CD14-positive monocyte (primary cell): Measurements from ENCODE around the gene DDI2. TPM values are rescaled to one million over a fixed set of nuclear protein-coding genes. Genes with fewer than 3 reads are reported as not detected.
A peak's percentile ranks its signal among the peaks of the same experiment; 100 is the strongest.
"Not testable (repeated sequence)": the region's sequence is repeated elsewhere in the genome, so short reads cannot be mapped to it uniquely, and the experiment has no call there.

ENCODE experiments used
- DNase-seq, 3 donors: peaks; one replicate each; pipeline ENCODE4 v3.0.0-alpha.2; 2011 to 2022
- H2AFZ ChIP-seq: 2 replicates; pipeline ENCODE4 v1.6.0; 2012; ENCODE audit warnings: mild to moderate bottlenecking, low read depth, low read length, inconsistent platforms; ENCODE audit not compliant: insufficient read depth, poor library complexity, severe bottlenecking
- H3K27ac ChIP-seq, 2 donors: 1 replicate in 1 of 2; 2 replicates in 1 of 2; pipeline ENCODE4 v1.5.1; 2012 to 2013; ENCODE audit warnings: low read length in 2 of 2, control low read depth in 1 of 2, inconsistent platforms in 1 of 2, low read depth in 1 of 2, mild to moderate bottlenecking in 1 of 2
- H3K27me3 ChIP-seq, 2 donors: one replicate each; pipeline versions ENCODE4 v1.6.0 to v1.6.1; 2011 to 2013; ENCODE audit warnings: low read length in 2 of 2; ENCODE audit not compliant: control insufficient read depth in 2 of 2, insufficient read depth in 2 of 2
- H3K36me3 ChIP-seq, 2 donors: replicated peaks in 1 of 2; 1 replicate in 1 of 2; 2 replicates in 1 of 2; pipeline versions ENCODE4 v1.5.1 to v1.6.1; 2012 to 2013; ENCODE audit warnings: low read length in 2 of 2, control low read depth in 1 of 2, inconsistent platforms in 1 of 2, mild to moderate bottlenecking in 1 of 2; ENCODE audit not compliant: insufficient read depth in 2 of 2, control insufficient read depth in 1 of 2
- H3K4me1 ChIP-seq, 2 donors: 1 replicate in 1 of 2; 2 replicates in 1 of 2; pipeline versions ENCODE4 v1.5.1 to v1.6.1; 2012 to 2013; ENCODE audit warnings: low read length in 2 of 2, control low read depth in 1 of 2, inconsistent platforms in 1 of 2, mild to moderate bottlenecking in 1 of 2, moderate library complexity in 1 of 2; ENCODE audit not compliant: insufficient read depth in 2 of 2, control insufficient read depth in 1 of 2
- H3K4me2 ChIP-seq: replicated peaks from 2 replicates; pipeline ENCODE3; 2012; ENCODE audit warnings: low read length, moderate library complexity, mild to moderate bottlenecking; ENCODE audit not compliant: poor library complexity, severe bottlenecking; ENCODE audit errors: extremely low read depth
- H3K4me3 ChIP-seq, 3 experiments: fragments of 200-600 bp in 1 of 3; sonication (generic) in 1 of 3; replicated peaks in 1 of 3; 1 replicate in 2 of 3; 2 replicates in 1 of 3; pipeline ENCODE4 v1.5.1; 2011 to 2013; ENCODE audit warnings: low read length in 3 of 3, mild to moderate bottlenecking in 3 of 3, control low read depth in 2 of 3, low read depth in 2 of 3, inconsistent platforms in 1 of 3, moderate library complexity in 1 of 3
- H3K79me2 ChIP-seq: 2 replicates; pipeline ENCODE4 v1.6.0; 2012; ENCODE audit warnings: mild to moderate bottlenecking, control low read depth, inconsistent platforms, low read length, moderate library complexity; ENCODE audit not compliant: insufficient read depth
- H3K9ac ChIP-seq: 2 replicates; pipeline ENCODE4 v1.6.0; 2017; ENCODE audit warnings: low read length, mild to moderate bottlenecking; ENCODE audit not compliant: insufficient read depth, poor library complexity, severe bottlenecking
- H3K9me3 ChIP-seq, 2 donors: replicated peaks in 1 of 2; 1 replicate in 1 of 2; 2 replicates in 1 of 2; pipeline versions ENCODE4 v1.5.1 to v1.6.1; 2012 to 2013; ENCODE audit warnings: low read length in 2 of 2, control low read depth in 1 of 2; ENCODE audit not compliant: control insufficient read depth in 1 of 2, insufficient read depth in 1 of 2
- H4K20me1 ChIP-seq: 2 replicates; pipeline ENCODE4 v1.6.0; 2012; ENCODE audit warnings: mild to moderate bottlenecking, low read length, control low read depth, moderate library complexity; ENCODE audit not compliant: insufficient read depth
- H3K27ac Mint-ChIP-seq, 7 donors: one replicate each; pipeline ENCODE4 v1.8.0; 2020; ENCODE audit warnings: mild to moderate bottlenecking in 7 of 7, mixed read lengths in 7 of 7, moderate library complexity in 6 of 7, inconsistent platforms in 2 of 7
- H3K27me3 Mint-ChIP-seq, 3 donors: one replicate each; pipeline ENCODE4 v1.8.0; 2021 to 2022; ENCODE audit warnings: low read depth in 3 of 3, mild to moderate bottlenecking in 3 of 3, mixed read lengths in 3 of 3, moderate library complexity in 3 of 3, inconsistent platforms in 1 of 3
- H3K36me3 Mint-ChIP-seq, 2 donors: one replicate each; pipeline ENCODE4 v1.8.0; 2020; ENCODE audit warnings: mixed read lengths in 2 of 2, inconsistent platforms in 1 of 2, mild to moderate bottlenecking in 1 of 2
- H3K4me1 Mint-ChIP-seq: one replicate; pipeline ENCODE4 v1.8.0; 2020; ENCODE audit warnings: mild to moderate bottlenecking, mixed read lengths
- H3K4me3 Mint-ChIP-seq, 2 donors: one replicate each; pipeline ENCODE4 v1.8.0; 2020; ENCODE audit warnings: mild to moderate bottlenecking in 2 of 2, mixed read lengths in 2 of 2, moderate library complexity in 1 of 2
- H3K9me3 Mint-ChIP-seq, 7 donors: one replicate each; pipeline ENCODE4 v1.8.0; 2020 to 2022; ENCODE audit warnings: mixed read lengths in 7 of 7, mild to moderate bottlenecking in 6 of 7, moderate library complexity in 6 of 7, inconsistent platforms in 2 of 7
- WGBS: methylation state at CpG from one replicate; pipeline ENCODE4 v1.1.5; 2013; ENCODE audit warnings: missing lambda C conversion rate; ENCODE audit not compliant: insufficient coverage; 5-methylcytosine and 5-hydroxymethylcytosine counted together
- intact Hi-C, 2 donors: fragments of 100-400 bp; cut with micrococcal nuclease; formaldehyde crosslinking; loops; one replicate each; pipeline versions ENCODE4 v1.15.0 to v1.15.1; 2023
- polyA plus RNA-seq, 3 donors: library from polyadenylated mRNA; depleted of rRNA in 1 of 3; unstranded in 2 of 3; stranded (reverse) in 1 of 3; fragments of 300-500 nt in 2 of 3; fragments of >200 nt in 1 of 3; fragmentation: Illumina TruSeq in 2 of 3; gene quantifications; 1 replicate in 2 of 3; 2 replicates in 1 of 3; pipeline ENCODE4 v1.2.3, GENCODE V29; 2012 to 2021
- TF ChIP-seq, protein P1 (sequence below): fragments of 200-600 bp; IDR thresholded peaks from one replicate; pipeline ENCODE4 v1.8.0; 2022; ENCODE audit warnings: antibody characterized with exemption, mild to moderate bottlenecking

DDI2 gene
- polyA plus RNA-seq, 3 donors: 2.5 to 5.4 (median 3.2) TPM

DNA sequence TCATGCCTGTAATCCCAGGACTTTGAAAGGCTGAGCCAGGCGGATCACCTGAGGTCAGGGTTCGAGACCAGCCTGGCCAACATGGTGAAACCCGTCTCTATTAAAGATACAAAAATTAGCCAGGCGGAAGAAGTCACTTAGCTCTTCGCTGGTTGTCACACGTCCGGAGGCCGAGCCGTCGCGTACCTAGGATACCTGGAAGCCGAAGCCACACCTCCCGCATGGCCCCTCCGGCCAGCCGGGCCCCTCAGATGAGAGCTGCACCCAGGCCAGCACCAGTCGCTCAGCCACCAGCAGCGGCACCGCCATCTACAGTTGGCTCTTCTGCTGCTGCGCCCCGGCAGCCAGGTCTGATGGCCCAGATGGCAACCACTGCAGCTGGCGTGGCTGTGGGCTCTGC, 12.9 kb upstream of the DDI2 start:
- H3K27ac ChIP-seq: peak overlapping the region in 1 of 2 donors; percentile 77
- DNase-seq, intact Hi-C loops: not testable (repeated sequence)

DNA sequence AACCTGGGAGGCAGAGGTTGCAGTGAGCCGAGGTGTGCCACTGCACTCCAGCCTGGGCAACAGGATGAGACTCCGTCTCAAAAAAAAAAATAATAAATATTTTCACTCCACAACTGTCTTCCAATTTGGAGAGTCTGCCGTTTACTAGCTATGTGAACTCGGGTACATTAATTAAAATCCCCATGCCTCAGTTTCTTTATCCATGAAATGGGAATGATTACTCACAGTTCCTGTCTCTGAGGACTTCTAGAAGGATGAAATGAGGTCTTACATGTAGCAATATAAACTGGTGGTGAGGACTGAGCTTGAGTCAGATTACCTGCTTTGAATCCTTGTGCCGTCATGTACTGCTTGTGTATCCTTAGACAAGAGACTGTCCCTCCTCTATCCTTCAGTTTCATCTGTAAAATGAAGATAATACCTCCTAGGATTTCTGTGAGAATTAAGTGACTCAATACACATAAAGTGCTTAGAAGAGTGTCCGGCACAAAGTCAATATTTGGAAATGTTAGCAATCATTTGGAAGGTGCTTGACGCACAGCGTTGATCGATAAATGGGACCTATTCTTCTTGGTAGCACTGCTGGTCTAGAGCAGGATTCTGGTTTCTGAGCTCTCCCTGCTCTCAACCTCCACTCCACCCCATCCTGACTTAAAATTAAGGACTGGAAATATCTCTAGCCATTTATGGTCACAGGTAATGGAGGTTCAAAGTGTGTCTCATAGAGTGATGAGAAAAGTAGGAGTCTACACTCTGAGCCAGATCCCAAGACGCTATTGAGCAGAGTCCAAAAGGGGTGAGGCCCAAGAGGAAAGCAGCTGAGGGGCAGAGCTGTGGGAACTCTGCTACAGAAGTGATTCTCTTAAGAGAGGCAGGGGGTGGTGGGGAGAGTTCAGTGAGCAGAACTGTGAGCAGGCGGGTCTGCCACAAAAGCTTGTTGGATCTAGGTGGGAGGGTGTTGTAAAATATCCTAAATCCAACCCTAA, 11.6 kb upstream of the DDI2 start:
- intact Hi-C loops: no loop called here

More for the DNA sequence above, 12.9 kb upstream of the DDI2 start:
- Histone ChIP-seq H3K4me1 (peaks cover 11 to 15% of the 10 kb centered on the region in 2 donors), H3K4me3 (peak overlapping the region in 1 of 3 experiments; percentile 86), H3K4me2 (peak overlapping the region; percentile 94)
- not testable (repeated sequence) for H3K9ac ChIP-seq, H2AFZ ChIP-seq, H3K79me2 ChIP-seq, H3K4me1 Mint-ChIP-seq, H3K4me3 Mint-ChIP-seq, H3K27me3 Mint-ChIP-seq, H3K9me3 ChIP-seq, H3K27me3 ChIP-seq, H3K9me3 Mint-ChIP-seq, H3K36me3 ChIP-seq, H3K36me3 Mint-ChIP-seq, H4K20me1 ChIP-seq
- peak overlapping the region; percentile 91 to 98 (median 96) for H3K27ac Mint-ChIP-seq
- WGBS: 97% methylated on average over 21 of the region's 21 CpGs

More for the DNA sequence above, 11.6 kb upstream of the DDI2 start:
- 79% methylated on average over 2 of the region's 11 CpGs for WGBS
- Mint-ChIP-seq H3K27ac (peak overlapping the region in 1 of 7 donors; percentile 61), H3K4me3 (no peak overlapping the region), H3K27me3 (peaks cover 0 to 5% (median 2%) of the 10 kb centered on the region in 3 donors), H3K4me1 (peaks cover 10% of the 10 kb centered on the region), H3K36me3 (peaks cover 0 to 1% of the 10 kb centered on the region in 2 donors), H3K9me3 (peaks cover 0 to 5% (median 3%) of the 10 kb centered on the region in 7 donors)
- no peak overlapping the region for H3K4me3 ChIP-seq
- H3K27me3 ChIP-seq: no peaks in the 10 kb centered on the region
- no peak overlapping the region for H3K27ac ChIP-seq
- TF ChIP-seq, protein P1, sequence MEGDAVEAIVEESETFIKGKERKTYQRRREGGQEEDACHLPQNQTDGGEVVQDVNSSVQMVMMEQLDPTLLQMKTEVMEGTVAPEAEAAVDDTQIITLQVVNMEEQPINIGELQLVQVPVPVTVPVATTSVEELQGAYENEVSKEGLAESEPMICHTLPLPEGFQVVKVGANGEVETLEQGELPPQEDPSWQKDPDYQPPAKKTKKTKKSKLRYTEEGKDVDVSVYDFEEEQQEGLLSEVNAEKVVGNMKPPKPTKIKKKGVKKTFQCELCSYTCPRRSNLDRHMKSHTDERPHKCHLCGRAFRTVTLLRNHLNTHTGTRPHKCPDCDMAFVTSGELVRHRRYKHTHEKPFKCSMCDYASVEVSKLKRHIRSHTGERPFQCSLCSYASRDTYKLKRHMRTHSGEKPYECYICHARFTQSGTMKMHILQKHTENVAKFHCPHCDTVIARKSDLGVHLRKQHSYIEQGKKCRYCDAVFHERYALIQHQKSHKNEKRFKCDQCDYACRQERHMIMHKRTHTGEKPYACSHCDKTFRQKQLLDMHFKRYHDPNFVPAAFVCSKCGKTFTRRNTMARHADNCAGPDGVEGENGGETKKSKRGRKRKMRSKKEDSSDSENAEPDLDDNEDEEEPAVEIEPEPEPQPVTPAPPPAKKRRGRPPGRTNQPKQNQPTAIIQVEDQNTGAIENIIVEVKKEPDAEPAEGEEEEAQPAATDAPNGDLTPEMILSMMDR: no peak
- H3K4me1 ChIP-seq: peaks cover 11 to 15% of the 10 kb centered on the region in 2 donors
- H3K9me3 ChIP-seq: peaks cover 0 to 4% of the 10 kb centered on the region in 2 donors
- no peak overlapping the region for H3K9ac ChIP-seq
- H4K20me1 ChIP-seq: no peaks in the 10 kb centered on the region
- no peak overlapping the region for H3K4me2 ChIP-seq
- H2AFZ ChIP-seq: no peak overlapping the region
- no peak for DNase-seq
- no peaks in the 10 kb centered on the region for H3K36me3 ChIP-seq
- no peaks in the 10 kb centered on the region for H3K79me2 ChIP-seq
